Neuronal stem cell (in vitro differentiated cells): ENCODE measurements around the gene XNDC1N. TPM values are rescaled to one million over a fixed set of nuclear protein-coding genes. Genes with fewer than 3 reads are reported as not detected.

Experiments used
- DNase-seq: peaks from one replicate; pipeline ENCODE4 v3.0.0-alpha.2; 2013; ENCODE audit warnings: low spot score
- H2AFZ ChIP-seq: one replicate; pipeline ENCODE4 v1.6.1; 2013; ENCODE audit warnings: mild to moderate bottlenecking, low read length, inconsistent platforms
- H2AK5ac ChIP-seq: 2 replicates; pipeline ENCODE4 v1.6.1; 2013; ENCODE audit warnings: low read depth, mild to moderate bottlenecking, inconsistent platforms, low read length, moderate library complexity, mixed read lengths
- H2BK120ac ChIP-seq: 2 replicates; pipeline ENCODE4 v1.6.1; 2013; ENCODE audit warnings: low read depth, mild to moderate bottlenecking, inconsistent platforms, low read length, moderate library complexity, mixed read lengths
- H2BK12ac ChIP-seq: one replicate; pipeline ENCODE4 v1.6.1; 2013; ENCODE audit warnings: low read length, inconsistent platforms
- H2BK15ac ChIP-seq: 2 replicates; pipeline ENCODE4 v1.6.1; 2013; ENCODE audit warnings: mild to moderate bottlenecking, low read length, inconsistent platforms, mixed read lengths
- H2BK5ac ChIP-seq: one replicate; pipeline ENCODE4 v1.6.1; 2013; ENCODE audit warnings: inconsistent platforms, mild to moderate bottlenecking, low read length, moderate library complexity
- H3K14ac ChIP-seq: one replicate; pipeline ENCODE4 v1.6.1; 2013; ENCODE audit warnings: low read length, inconsistent platforms
- H3K18ac ChIP-seq: 2 replicates; pipeline ENCODE4 v1.6.1; 2013; ENCODE audit warnings: low read length, inconsistent platforms
- H3K23ac ChIP-seq: 2 replicates; pipeline ENCODE4 v1.6.1; 2013; ENCODE audit warnings: low read depth, mild to moderate bottlenecking, mixed read lengths, low read length, inconsistent platforms; ENCODE audit not compliant: poor library complexity
- H3K27ac ChIP-seq: replicated peaks from 3 replicates; pipeline ENCODE4 v1.5.1; 2013; ENCODE audit warnings: low read length, inconsistent platforms
- H3K27me3 ChIP-seq, 3 experiments: 2 replicates each; pipeline ENCODE4 v1.6.1; 2013; ENCODE audit warnings: low read length in 3 of 3, mild to moderate bottlenecking in 2 of 3, inconsistent platforms in 1 of 3, low read depth in 1 of 3, mixed read lengths in 1 of 3, moderate library complexity in 1 of 3; ENCODE audit not compliant: control insufficient read depth in 3 of 3, insufficient read depth in 3 of 3
- H3K36me3 ChIP-seq, 2 donors: replicated peaks in 1 of 2; 2 replicates each; pipeline ENCODE4 v1.6.1; 2013; ENCODE audit warnings: low read length in 2 of 2; ENCODE audit not compliant: control insufficient read depth in 2 of 2, insufficient read depth in 2 of 2
- H3K4ac ChIP-seq: 2 replicates; pipeline ENCODE4 v1.6.1; 2013; ENCODE audit warnings: inconsistent platforms, mild to moderate bottlenecking, low read length, moderate library complexity
- H3K4me1 ChIP-seq, 2 donors: 1 replicate in 1 of 2; 2 replicates in 1 of 2; pipeline ENCODE4 v1.6.1; 2013; ENCODE audit warnings: low read length in 2 of 2, low read depth in 1 of 2; ENCODE audit not compliant: control insufficient read depth in 2 of 2, insufficient read depth in 1 of 2
- H3K4me2 ChIP-seq: one replicate; pipeline ENCODE4 v1.6.1; 2013; ENCODE audit warnings: mild to moderate bottlenecking, low read length, inconsistent platforms; ENCODE audit not compliant: insufficient read depth, poor library complexity, severe bottlenecking
- H3K4me3 ChIP-seq, 2 donors: 2 replicates each; pipeline ENCODE4 v1.5.1; 2013; ENCODE audit warnings: low read length in 2 of 2, mild to moderate bottlenecking in 2 of 2, inconsistent platforms in 1 of 2, moderate library complexity in 1 of 2
- H3K79me1 ChIP-seq: one replicate; pipeline ENCODE4 v1.6.1; 2013; ENCODE audit warnings: low read depth, mild to moderate bottlenecking, inconsistent platforms, low read length, moderate library complexity
- H3K9ac ChIP-seq: one replicate; pipeline ENCODE4 v1.6.1; 2013; ENCODE audit warnings: mild to moderate bottlenecking, low read depth, low read length, inconsistent platforms; ENCODE audit not compliant: poor library complexity
- H3K9me3 ChIP-seq, 2 donors: replicated peaks in 1 of 2; 2 replicates each; pipeline versions ENCODE3 to v1.6.1; 2013; ENCODE audit warnings: low read length in 2 of 2, mild to moderate bottlenecking in 2 of 2, inconsistent platforms in 1 of 2, low read depth in 1 of 2, mixed read lengths in 1 of 2, moderate library complexity in 1 of 2; ENCODE audit not compliant: control insufficient read depth in 2 of 2, insufficient read depth in 1 of 2
- H4K8ac ChIP-seq: one replicate; pipeline ENCODE4 v1.6.1; 2013; ENCODE audit warnings: low read depth, mild to moderate bottlenecking, inconsistent platforms, low read length, moderate library complexity
- H4K91ac ChIP-seq: one replicate; pipeline ENCODE4 v1.6.1; 2013; ENCODE audit warnings: low read length, low read depth, mild to moderate bottlenecking, inconsistent platforms; ENCODE audit not compliant: poor library complexity
- WGBS, 2 donors: extraction: QIAGEN DNeasy Blood & Tissue Kit; methylation state at CpG; one replicate each; pipeline ENCODE4 v1.1.7; 2013; ENCODE audit warnings: missing lambda C conversion rate in 2 of 2, mixed read lengths in 1 of 2; ENCODE audit not compliant: insufficient read length in 2 of 2, insufficient replicate concordance in 1 of 2; ENCODE audit errors: extremely low coverage in 2 of 2; 5-methylcytosine and 5-hydroxymethylcytosine counted together
- polyA plus RNA-seq, 2 experiments: library from polyadenylated mRNA; stranded (reverse); fragments of 200-250 nt; gene quantifications; one replicate each; pipeline ENCODE4 v1.2.3, GENCODE V29; 2013

Gene XNDC1N, protein sequence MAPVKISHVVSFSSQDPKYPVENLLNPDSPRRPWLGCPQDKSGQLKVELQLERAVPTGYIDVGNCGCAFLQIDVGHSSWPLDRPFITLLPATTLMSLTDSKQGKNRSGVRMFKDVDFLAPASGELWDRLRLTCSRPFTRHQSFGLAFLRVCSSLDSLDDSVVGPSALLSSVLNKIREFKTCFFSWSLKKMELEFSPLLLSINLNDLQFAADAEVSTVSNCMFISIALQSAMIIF
- 3.5 TPM for polyA plus RNA-seq (2013, experiment 1 of 2)
- polyA plus RNA-seq (2013, experiment 2 of 2), result 3.4 TPM

DNA sequence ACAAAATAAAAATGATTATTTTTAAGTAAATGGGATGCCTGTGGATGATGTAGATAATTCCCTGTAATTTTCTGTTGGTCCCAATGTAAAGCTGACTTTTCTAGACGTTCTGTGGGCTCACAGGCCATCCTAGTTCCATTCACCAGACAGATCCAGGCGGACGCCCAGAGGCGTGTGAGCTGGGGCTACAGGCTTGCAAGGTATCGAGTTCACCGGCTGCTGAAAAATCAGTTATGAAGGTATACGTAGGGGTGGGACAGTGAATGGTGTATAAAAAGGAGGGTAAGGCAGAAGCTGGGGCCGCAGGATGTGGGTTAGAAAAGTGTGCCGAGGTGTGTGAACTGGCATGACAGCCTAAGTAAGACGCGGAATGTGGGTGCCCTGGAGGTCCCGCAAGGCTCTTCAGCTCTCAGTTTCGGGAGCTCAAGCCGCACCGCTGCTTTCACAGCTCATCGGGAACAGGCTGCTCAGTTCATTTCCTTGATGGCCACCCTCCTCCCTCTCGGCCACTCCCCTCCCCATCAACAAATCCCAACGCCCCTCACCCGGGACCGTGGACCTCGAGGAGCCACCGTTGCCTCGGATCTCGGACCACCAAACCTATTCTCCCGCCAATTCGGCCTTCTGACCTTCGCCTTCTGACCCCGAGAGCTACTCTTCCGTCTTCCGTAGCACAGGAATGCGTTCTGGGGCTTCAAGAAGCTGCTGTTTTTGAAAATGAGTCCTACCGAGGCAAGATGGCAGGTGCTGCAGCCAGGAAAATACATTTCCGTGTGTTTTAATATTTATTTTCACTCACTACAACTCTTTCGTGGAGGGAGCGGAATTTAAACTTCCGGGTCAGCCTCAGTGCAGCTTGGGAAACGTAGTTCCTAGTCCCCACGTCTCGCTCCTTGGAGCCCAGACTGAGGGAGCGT lies at the start of gene XNDC1N:
Gene XNDC1N (minus strand): TSS at position 775 of the 917 bp plus-strand sequence. CDS start 5,241 bp downstream, outside the sequence.
- Histone ChIP-seq H3K79me1 (peaks cover 7% of the 10 kb centered on the region), H2BK15ac (no peak within 1 kb of the TSS), H2BK120ac (no peak within 1 kb of the TSS), H2BK5ac (peak within 1 kb of the TSS; percentile 68), H3K4me1 (peaks cover 5 to 6% of the 10 kb centered on the region in 2 donors), H2AFZ (peak within 1 kb of the TSS; percentile 94), H4K8ac (peak within 1 kb of the TSS; percentile 73), H2AK5ac (no peak within 1 kb of the TSS), H3K27ac (peak within 1 kb of the TSS; percentile 76), H3K4me2 (peak within 1 kb of the TSS; percentile 81), H3K9me3 (no peaks in the 10 kb centered on the region), H3K36me3 (peaks cover 2 to 18% of the 10 kb centered on the region in 2 donors), H3K4me3 (peak within 1 kb of the TSS; percentile 71 to 88), H3K4ac (no peak within 1 kb of the TSS), H4K91ac (no peak within 1 kb of the TSS), H3K9ac (peak within 1 kb of the TSS; percentile 95), H3K14ac (no peak within 1 kb of the TSS), H3K27me3 (no peaks in the 10 kb centered on the region), H2BK12ac (no peak within 1 kb of the TSS), H3K23ac (peak within 1 kb of the TSS; percentile 95), H3K18ac (peak within 1 kb of the TSS; percentile 63)
- WGBS, 2 donors, result no CpG with 5 or more reads among the region's 40 CpGs
- DNase-seq, result peak; percentile 91

DNA sequence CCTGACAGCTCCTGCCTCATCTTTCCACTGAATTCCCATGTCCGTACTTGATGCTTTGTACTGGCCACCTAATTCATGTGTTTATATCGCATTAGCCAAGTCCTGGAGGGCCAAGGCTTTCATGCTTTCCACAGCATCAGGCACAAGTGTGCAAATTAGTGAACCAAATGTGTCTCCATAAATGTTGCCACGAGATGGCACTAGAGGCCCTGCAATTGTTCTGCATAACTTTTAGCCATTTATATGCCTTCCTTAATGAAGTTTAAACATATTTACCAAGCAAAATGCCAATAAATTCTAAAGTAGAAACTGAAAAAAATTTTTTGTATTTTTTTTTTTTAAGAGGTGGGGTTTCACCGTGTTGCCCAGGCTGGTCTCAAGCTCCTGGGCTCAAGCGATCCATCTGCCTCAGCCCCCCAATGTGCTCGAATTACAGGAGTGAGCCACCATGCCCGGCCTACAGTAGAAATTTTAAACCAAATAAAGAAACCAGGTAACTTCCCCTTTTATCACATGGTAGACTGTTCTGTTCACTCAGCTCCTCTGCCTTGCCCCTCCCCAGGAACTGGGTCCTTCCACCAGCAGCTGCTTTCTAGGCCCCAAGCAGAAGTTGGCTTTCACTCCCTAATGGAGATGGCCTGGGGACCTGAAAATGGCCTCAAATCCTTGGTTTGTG lies 49.5 kb upstream of the XNDC1N start:
- peaks cover 0 to 73% of the 10 kb centered on the region in 2 donors for H3K36me3 ChIP-seq
- H3K9me3 ChIP-seq, result peaks cover 0 to 6% of the 10 kb centered on the region in 2 donors
- H2BK120ac ChIP-seq, result no peak overlapping the region

DNA sequence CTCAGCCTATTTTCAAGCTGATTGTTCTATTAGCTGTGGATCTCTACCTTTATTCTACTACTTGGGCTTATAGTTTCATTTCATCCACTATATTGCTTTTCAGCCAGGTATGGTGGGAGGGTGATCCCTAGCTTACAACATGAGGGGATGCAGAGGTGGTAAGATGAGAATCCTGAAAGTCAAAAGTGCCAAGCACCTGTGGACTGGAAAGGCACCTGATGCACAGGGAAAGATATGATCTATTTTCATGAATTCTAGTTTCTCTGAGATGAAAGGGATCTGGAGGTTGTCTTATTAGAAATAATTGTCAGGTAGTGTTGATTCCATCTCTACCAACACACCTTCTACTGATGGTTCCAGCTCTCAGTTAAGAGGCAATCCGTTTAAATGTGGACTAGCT lies 48.7 kb upstream of the XNDC1N start:
- H3K4ac ChIP-seq, result no peak overlapping the region
- WGBS, 2 donors, result no CpG with 5 or more reads among the region's 1 CpG
- no peak overlapping the region for H3K23ac ChIP-seq
- H3K9me3 ChIP-seq, result peaks cover 0 to 6% of the 10 kb centered on the region in 2 donors
- H2AFZ ChIP-seq, result no peak overlapping the region
- no peak overlapping the region for H3K27ac ChIP-seq
- no peak overlapping the region for H2AK5ac ChIP-seq
- no peaks in the 10 kb centered on the region for H3K4me1 ChIP-seq
- H3K4me3 ChIP-seq, result no peak overlapping the region
- no peak overlapping the region for H2BK12ac ChIP-seq
- peaks cover 0 to 73% of the 10 kb centered on the region in 2 donors for H3K36me3 ChIP-seq
- no peak overlapping the region for H4K91ac ChIP-seq
- H2BK120ac ChIP-seq, result no peak overlapping the region
- H3K27me3 ChIP-seq, result no peaks in the 10 kb centered on the region
- H3K9ac ChIP-seq, result no peak overlapping the region
- no peak for DNase-seq
- H4K8ac ChIP-seq, result no peak overlapping the region
- H2BK5ac ChIP-seq, result no peak overlapping the region
- no peaks in the 10 kb centered on the region for H3K79me1 ChIP-seq
- no peak overlapping the region for H2BK15ac ChIP-seq
- no peak overlapping the region for H3K4me2 ChIP-seq
- no peak overlapping the region for H3K14ac ChIP-seq
- H3K18ac ChIP-seq, result no peak overlapping the region

More for the DNA sequence above, 49.5 kb upstream of the XNDC1N start:
- Histone ChIP-seq H3K79me1 (no peaks in the 10 kb centered on the region), H2BK5ac (no peak overlapping the region), H3K9ac (no peak overlapping the region), H3K27me3 (no peaks in the 10 kb centered on the region), H3K14ac (no peak overlapping the region), H3K23ac (no peak overlapping the region), H2BK12ac (no peak overlapping the region), H2AK5ac (no peak overlapping the region), H3K27ac (no peak overlapping the region), H2AFZ (no peak overlapping the region), H3K4me3 (no peak overlapping the region), H3K18ac (no peak overlapping the region), H3K4me1 (no peaks in the 10 kb centered on the region), H4K8ac (no peak overlapping the region), H4K91ac (no peak overlapping the region), H3K4me2 (no peak overlapping the region), H2BK15ac (no peak overlapping the region), H3K4ac (no peak overlapping the region)
- peak; percentile 14 for DNase-seq
- WGBS, 2 donors, result no CpG with 5 or more reads among the region's 7 CpGs
